RWPE2 (cell line): ENCODE results near the gene TRIM71.
A peak's percentile ranks its signal among the peaks of the same experiment; 100 is the strongest.
"Not testable (repeated sequence)": the region's sequence is repeated elsewhere in the genome, so short reads cannot be mapped to it uniquely, and the experiment has no call there.

ENCODE experiments used
- ATAC-seq: fragments of 200-7000 bp; cut with Tn5 transposase; 3 replicates; pipeline ENCODE4 v1.9.1; 2021; ENCODE audit warnings: low read depth
- DNase-seq: peaks from one replicate; pipeline ENCODE4 v3.0.0-alpha.2; 2020; ENCODE audit warnings: low spot score
- H3K27ac ChIP-seq: fragments of 450-650 bp; 2 replicates; pipeline ENCODE4 v1.5.1; 2017; ENCODE audit warnings: mild to moderate bottlenecking; ENCODE audit not compliant: poor library complexity, severe bottlenecking
- H3K27me3 ChIP-seq: fragments of 250-450 bp; sonication (Bioruptor Pico); 2 replicates; pipeline ENCODE4 v1.5.1; 2021; ENCODE audit warnings: mild to moderate bottlenecking, moderate library complexity; ENCODE audit not compliant: insufficient read depth, poor library complexity, severe bottlenecking
- H3K36me3 ChIP-seq: fragments of 250-450 bp; sonication (Bioruptor Pico); 2 replicates; pipeline ENCODE4 v1.5.1; 2020; ENCODE audit warnings: low read depth, mild to moderate bottlenecking, moderate library complexity
- H3K4me1 ChIP-seq: fragments of 250-450 bp; sonication (Bioruptor Pico); 2 replicates; pipeline ENCODE4 v1.5.1; 2021; ENCODE audit warnings: mild to moderate bottlenecking, moderate library complexity; ENCODE audit not compliant: insufficient read depth, poor library complexity, severe bottlenecking
- H3K4me3 ChIP-seq: fragments of 250-450 bp; sonication (Bioruptor Pico); 2 replicates; pipeline ENCODE4 v1.5.1; 2021; ENCODE audit warnings: mild to moderate bottlenecking, moderate library complexity; ENCODE audit not compliant: severe bottlenecking
- H3K9me3 ChIP-seq: fragments of 250-450 bp; sonication (Bioruptor Pico); 2 replicates; pipeline ENCODE4 v1.5.1; 2021; ENCODE audit warnings: mild to moderate bottlenecking, moderate library complexity; ENCODE audit not compliant: severe bottlenecking
- CTCF ChIP-seq: fragments of 450-650 bp; IDR thresholded peaks from one replicate; pipeline ENCODE4 v1.5.1; 2017; ENCODE audit warnings: mild to moderate bottlenecking, moderate library complexity; ENCODE audit not compliant: poor library complexity, severe bottlenecking

The TRIM71 gene

GRCh38 chr3:32902887-32903371 lies 85.1 kb downstream of the TRIM71 start:
- ATAC-seq (peak; percentile 86), DNase-seq (peak; percentile 70)
- H3K9me3 ChIP-seq, H3K27me3 ChIP-seq, H3K4me1 ChIP-seq, H3K36me3 ChIP-seq, H3K27ac ChIP-seq: not testable (repeated sequence)
- peak; percentile 31 for TF ChIP-seq CTCF
- H3K4me3 ChIP-seq, result peak overlapping the region; percentile 16

- H3K36me3 ChIP-seq, result no peaks in the 10 kb centered on the region
- H3K9me3 ChIP-seq, result no peaks in the 10 kb centered on the region
- no peak overlapping the region for H3K27ac ChIP-seq
- TF ChIP-seq CTCF, result no peak
- no peak overlapping the region for H3K4me3 ChIP-seq
- no peak for DNase-seq
- no peaks in the 10 kb centered on the region for H3K4me1 ChIP-seq
- no peak for ATAC-seq
- no peaks in the 10 kb centered on the region for H3K27me3 ChIP-seq
These were observed 86.2 kb downstream of the TRIM71 start for GRCh38 chr3:32903953-32904352.

GRCh38 chr3:32909999-32910398 lies 92.2 kb downstream of the TRIM71 start:
- Histone ChIP-seq H3K4me3 (no peak overlapping the region), H3K4me1 (peaks cover 12% of the 10 kb centered on the region), H3K27me3 (no peaks in the 10 kb centered on the region), H3K9me3 (no peaks in the 10 kb centered on the region), H3K27ac (no peak overlapping the region), H3K36me3 (no peaks in the 10 kb centered on the region)
- ATAC-seq, result no peak
- no peak for TF ChIP-seq CTCF
- no peak for DNase-seq

- Histone ChIP-seq H3K27ac (no peak overlapping the region), H3K9me3 (no peaks in the 10 kb centered on the region), H3K27me3 (no peaks in the 10 kb centered on the region), H3K36me3 (no peaks in the 10 kb centered on the region), H3K4me3 (no peak overlapping the region), H3K4me1 (peaks cover 12% of the 10 kb centered on the region)
- no peak for DNase-seq
- TF ChIP-seq CTCF, result no peak
- ATAC-seq, result no peak
These were observed 93.2 kb downstream of the TRIM71 start for GRCh38 chr3:32910954-32911353.

GRCh38 chr3:32912046-32912445 lies 94.2 kb downstream of the TRIM71 start:
- Histone ChIP-seq H3K27me3 (no peaks in the 10 kb centered on the region), H3K4me3 (no peak overlapping the region), H3K4me1 (peaks cover 12% of the 10 kb centered on the region), H3K36me3 (no peaks in the 10 kb centered on the region), H3K9me3 (no peaks in the 10 kb centered on the region), H3K27ac (no peak overlapping the region)
- TF ChIP-seq CTCF, result no peak
- DNase-seq (no peak), ATAC-seq (no peak)
